B cell (primary cell): ENCODE data around the gene MAML3. TPM values are rescaled to one million over a fixed set of nuclear protein-coding genes. Genes with fewer than 3 reads are reported as not detected.

Source experiments
- ATAC-seq: fragments of 200-7000 bp; cut with Tn5 transposase; one replicate; pipeline ENCODE4 v1.10.0; 2021; ENCODE audit warnings: low read depth, mild to moderate bottlenecking, moderate number of reproducible peaks, moderate library complexity
- CTCF ChIA-PET: fragments of 350-600 bp; sonication (Branson Sonifier 250); formaldehyde crosslinking; loops from one replicate; lab custom pipeline; 2021; ENCODE audit warnings: antibody characterized with exemption, inconsistent platforms; lab: Charles Lee
- POLR2A ChIA-PET: fragments of 350-600 bp; sonication (Branson Sonifier 250); formaldehyde crosslinking; loops from one replicate; lab custom pipeline; 2021; ENCODE audit warnings: antibody characterized with exemption; lab: Charles Lee
- DNase-seq: peaks from one replicate; pipeline ENCODE4 v3.0.0; 2013
- H2AFZ ChIP-seq: 2 replicates; pipeline ENCODE4 v1.6.1; 2012; ENCODE audit warnings: mild to moderate bottlenecking, low read depth, low read length; ENCODE audit not compliant: insufficient read depth, poor library complexity, severe bottlenecking
- H3K27ac ChIP-seq, 2 donors: 1 replicate in 1 of 2; 2 replicates in 1 of 2; pipeline ENCODE4 v1.5.1; 2012 to 2013; ENCODE audit warnings: low read length in 2 of 2, mild to moderate bottlenecking in 2 of 2, moderate library complexity in 1 of 2
- H3K27me3 ChIP-seq, 4 experiments: fragments of 200-600 bp in 1 of 4; sonication (generic) in 1 of 4; replicated peaks in 1 of 4; 1 replicate in 2 of 4; 2 replicates in 2 of 4; pipeline versions ENCODE4 v1.6.1 to v1.7.0; 2013 to 2016; ENCODE audit warnings: low read length in 3 of 4, mild to moderate bottlenecking in 2 of 4, mixed read lengths in 1 of 4, moderate library complexity in 1 of 4; ENCODE audit not compliant: insufficient read depth in 4 of 4, control insufficient read depth in 3 of 4; ENCODE audit errors: control extremely low read depth in 1 of 4
- H3K36me3 ChIP-seq, 2 experiments: replicated peaks in 1 of 2; 1 replicate in 1 of 2; 2 replicates in 1 of 2; pipeline versions ENCODE4 v1.6.1 to v1.7.1; 2013; ENCODE audit warnings: low read length in 1 of 2; ENCODE audit not compliant: insufficient read depth in 2 of 2, control insufficient read depth in 1 of 2; ENCODE audit errors: control extremely low read depth in 1 of 2, extremely low read depth in 1 of 2
- H3K4me1 ChIP-seq, 2 donors: fragments of 200-600 bp in 1 of 2; sonication (generic) in 1 of 2; 1 replicate in 1 of 2; 2 replicates in 1 of 2; pipeline versions ENCODE4 v1.5.1 to v1.6.1; 2013 to 2017; ENCODE audit warnings: low read length in 2 of 2; ENCODE audit not compliant: control insufficient read depth in 2 of 2, insufficient read depth in 2 of 2
- H3K4me2 ChIP-seq: replicated peaks from 2 replicates; pipeline ENCODE3; 2012; ENCODE audit warnings: mild to moderate bottlenecking, low read depth, low read length; ENCODE audit not compliant: poor library complexity, severe bottlenecking
- H3K4me3 ChIP-seq, 5 experiments: fragments of 200-600 bp in 1 of 5; sonication (generic) in 1 of 5; 1 replicate in 3 of 5; 2 replicates in 2 of 5; pipeline versions ENCODE4 v1.5.1 to v1.7.0; 2011 to 2016; ENCODE audit warnings: low read length in 4 of 5, mild to moderate bottlenecking in 4 of 5, low read depth in 2 of 5, control low read depth in 1 of 5, moderate library complexity in 1 of 5; ENCODE audit not compliant: insufficient read depth in 1 of 5; ENCODE audit errors: control extremely low read depth in 1 of 5, extremely low read depth in 1 of 5
- H3K79me2 ChIP-seq: fragments of 200-600 bp; sonication (generic); one replicate; pipeline ENCODE4 v1.6.0; 2016; ENCODE audit warnings: low read length; ENCODE audit not compliant: control insufficient read depth, insufficient read depth
- H3K9ac ChIP-seq: fragments of 200-600 bp; sonication (generic); 2 replicates; pipeline ENCODE4 v1.6.1; 2017; ENCODE audit warnings: mild to moderate bottlenecking, low read length, moderate library complexity
- H3K9me3 ChIP-seq, 3 donors: one replicate each; pipeline versions ENCODE4 v1.6.1 to v1.7.1; 2013; ENCODE audit warnings: low read length in 2 of 3; ENCODE audit not compliant: control insufficient read depth in 2 of 3, insufficient read depth in 1 of 3; ENCODE audit errors: control extremely low read depth in 1 of 3
- H4K20me1 ChIP-seq: 2 replicates; pipeline ENCODE4 v1.6.0; 2012; ENCODE audit warnings: mild to moderate bottlenecking, low read length; ENCODE audit not compliant: insufficient read depth, control insufficient read depth, poor library complexity, severe bottlenecking
- H3K27ac Mint-ChIP-seq: one replicate; pipeline ENCODE4 v1.8.0; 2021; ENCODE audit warnings: mixed read lengths
- H3K27me3 Mint-ChIP-seq: one replicate; pipeline ENCODE4 v1.8.0; 2021; ENCODE audit warnings: mixed read lengths
- H3K4me1 Mint-ChIP-seq: one replicate; pipeline ENCODE4 v1.8.0; 2021; ENCODE audit warnings: mixed read lengths
- H3K4me3 Mint-ChIP-seq: one replicate; pipeline ENCODE4 v1.8.0; 2021; ENCODE audit warnings: mixed read lengths
- H3K9me3 Mint-ChIP-seq: one replicate; pipeline ENCODE4 v1.8.0; 2022; ENCODE audit warnings: mixed read lengths; ENCODE audit not compliant: insufficient read depth
- EZH2 ChIP-seq: IDR thresholded peaks from 2 replicates; pipeline ENCODE4 v1.6.1; 2012; ENCODE audit warnings: borderline replicate concordance, low read depth, mild to moderate bottlenecking, moderate library complexity, low read length; ENCODE audit not compliant: insufficient read depth, poor library complexity, severe bottlenecking
- whole genome bisulfite sequencing: methylation state at CpG from one replicate; pipeline ENCODE4 v1.1.5; 2013; ENCODE audit warnings: missing lambda C conversion rate; ENCODE audit not compliant: insufficient coverage; 5-methylcytosine and 5-hydroxymethylcytosine counted together
- intact Hi-C: fragments of 100-400 bp; cut with micrococcal nuclease; formaldehyde crosslinking; loops from one replicate; pipeline ENCODE4 v1.10.0; 2022
- polyA plus RNA-seq: library from polyadenylated mRNA; depleted of rRNA; stranded (reverse); fragments of >200 nt; gene quantifications from 2 replicates; pipeline ENCODE4 v1.2.3, GENCODE V29; 2012
- total RNA-seq, 2 donors: library from RNA; stranded (reverse); fragments of 120-200 nt in 1 of 2; gene quantifications; 1 replicate in 1 of 2; 2 replicates in 1 of 2; pipeline versions ENCODE4 v1.2.3 to v1.2.4, GENCODE V29; 2013 to 2022
- TF ChIP-seq, protein P1 (sequence below): fragments of 200-600 bp; IDR thresholded peaks from one replicate; pipeline ENCODE4 v1.8.0; 2022; ENCODE audit warnings: antibody characterized with exemption, mild to moderate bottlenecking

MAML3 gene
- total and polyA plus RNA-seq, 2 donors (not counting 1 experiment from before 2014, with no cell fraction given) = 0.94 to 5.3 TPM

DNA sequence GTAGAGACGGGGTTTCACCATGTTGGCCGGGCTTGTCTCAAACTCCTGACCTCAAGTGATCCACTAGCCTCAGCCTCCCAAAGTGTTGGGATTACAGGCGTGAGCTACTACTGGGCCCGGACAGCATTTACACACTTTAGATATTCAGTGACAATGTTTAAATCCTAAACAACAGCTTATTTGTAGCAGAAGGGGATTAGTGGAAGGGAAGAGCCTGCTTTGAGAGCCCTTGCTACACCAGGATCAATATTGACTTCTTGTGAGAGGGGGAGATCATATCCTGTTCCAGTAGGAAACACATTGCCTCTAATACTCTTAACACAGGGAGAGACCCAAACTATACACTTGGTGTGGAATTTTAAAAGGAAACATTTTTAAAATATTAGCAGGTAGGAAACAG, 481.3 kb downstream of the MAML3 start:
- Mint-ChIP-seq H3K4me3 (no peak overlapping the region), H3K27ac (no peak overlapping the region), H3K4me1 (peaks cover 13% of the 10 kb centered on the region), H3K9me3 (no peaks in the 10 kb centered on the region), H3K27me3 (no peaks in the 10 kb centered on the region)
- Histone ChIP-seq H3K4me3 (no peak overlapping the region), H4K20me1 (no peaks in the 10 kb centered on the region), H3K4me1 (peaks cover 10 to 13% of the 10 kb centered on the region in 2 donors), H3K27ac (no peak overlapping the region), H3K27me3 (no peaks in the 10 kb centered on the region), H3K9ac (no peak overlapping the region), H2AFZ (no peak overlapping the region), H3K4me2 (no peak overlapping the region), H3K36me3 (no peaks in the 10 kb centered on the region), H3K9me3 (no peaks in the 10 kb centered on the region), H3K79me2 (no peaks in the 10 kb centered on the region)
- no CpG with 5 or more reads among the region's 4 CpGs for WGBS
- CTCF ChIA-PET = interaction anchor here (0.6 to 1.5 kb wide), 3 partner anchors 16 to 597 kb away, joined by 3 to 6 read pairs (median 5); no protein-coding TSS in a partner anchor
- intact Hi-C loops = no loop called here
- TF ChIP-seq, protein P1, sequence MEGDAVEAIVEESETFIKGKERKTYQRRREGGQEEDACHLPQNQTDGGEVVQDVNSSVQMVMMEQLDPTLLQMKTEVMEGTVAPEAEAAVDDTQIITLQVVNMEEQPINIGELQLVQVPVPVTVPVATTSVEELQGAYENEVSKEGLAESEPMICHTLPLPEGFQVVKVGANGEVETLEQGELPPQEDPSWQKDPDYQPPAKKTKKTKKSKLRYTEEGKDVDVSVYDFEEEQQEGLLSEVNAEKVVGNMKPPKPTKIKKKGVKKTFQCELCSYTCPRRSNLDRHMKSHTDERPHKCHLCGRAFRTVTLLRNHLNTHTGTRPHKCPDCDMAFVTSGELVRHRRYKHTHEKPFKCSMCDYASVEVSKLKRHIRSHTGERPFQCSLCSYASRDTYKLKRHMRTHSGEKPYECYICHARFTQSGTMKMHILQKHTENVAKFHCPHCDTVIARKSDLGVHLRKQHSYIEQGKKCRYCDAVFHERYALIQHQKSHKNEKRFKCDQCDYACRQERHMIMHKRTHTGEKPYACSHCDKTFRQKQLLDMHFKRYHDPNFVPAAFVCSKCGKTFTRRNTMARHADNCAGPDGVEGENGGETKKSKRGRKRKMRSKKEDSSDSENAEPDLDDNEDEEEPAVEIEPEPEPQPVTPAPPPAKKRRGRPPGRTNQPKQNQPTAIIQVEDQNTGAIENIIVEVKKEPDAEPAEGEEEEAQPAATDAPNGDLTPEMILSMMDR = no peak
- no peak for TF ChIP-seq EZH2
- POLR2A ChIA-PET = no interaction called here
- ATAC-seq (no peak), DNase-seq (no peak)

DNA sequence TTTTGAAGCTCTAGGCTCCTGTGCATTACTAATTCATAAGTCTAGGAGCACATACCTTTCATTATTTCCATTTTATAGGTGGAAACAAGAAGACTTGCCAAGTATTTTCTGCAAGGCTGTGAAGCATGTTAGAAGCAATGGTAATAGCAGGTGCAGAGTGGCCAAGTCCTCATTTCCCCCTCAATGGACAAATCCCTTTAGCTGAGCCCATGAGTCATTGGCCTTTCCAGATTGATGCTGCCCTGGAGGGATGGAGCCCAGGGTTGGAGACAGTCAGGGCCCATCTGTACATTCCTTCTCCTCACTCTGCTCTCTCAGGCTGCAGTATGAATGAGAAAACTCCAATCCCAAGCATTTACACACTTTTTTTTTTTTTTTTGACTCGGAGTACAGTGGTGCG, 481.8 kb downstream of the MAML3 start:
- DNase-seq = no peak
- Mint-ChIP-seq H3K4me1 (peaks cover 13% of the 10 kb centered on the region), H3K27ac (no peak overlapping the region), H3K4me3 (no peak overlapping the region), H3K27me3 (peaks cover 2% of the 10 kb centered on the region), H3K9me3 (no peaks in the 10 kb centered on the region)
- Histone ChIP-seq H2AFZ (no peak overlapping the region), H3K27ac (no peak overlapping the region), H3K9me3 (no peaks in the 10 kb centered on the region), H3K4me3 (no peak overlapping the region), H3K27me3 (peaks cover 0 to under 1% (median 0%) of the 10 kb centered on the region in 4 experiments), H3K79me2 (no peaks in the 10 kb centered on the region), H3K4me1 (peaks cover 10 to 14% of the 10 kb centered on the region in 2 donors), H3K36me3 (no peaks in the 10 kb centered on the region), H3K9ac (no peak overlapping the region), H4K20me1 (no peaks in the 10 kb centered on the region), H3K4me2 (no peak overlapping the region)
- WGBS = 100% methylated on average over 1 of the region's 2 CpGs
- ChIA-PET CTCF (interaction anchor here (0.6 to 1.5 kb wide), 3 partner anchors 16 to 596 kb away, joined by 3 to 6 read pairs (median 5); no protein-coding TSS in a partner anchor), POLR2A (no interaction called here)
- intact Hi-C loops = no loop called here
- TF ChIP-seq, protein P1 = no peak
- no peak for TF ChIP-seq EZH2
- no peak for ATAC-seq
